ENCODE measurements around the gene PIK3CA. TPM values are rescaled to one million over a fixed set of nuclear protein-coding genes. Genes with fewer than 3 reads are reported as not detected.
A peak's percentile ranks its signal among the peaks of the same experiment; 100 is the strongest.
"Not testable (repeated sequence)": the region's sequence is repeated elsewhere in the genome, so short reads cannot be mapped to it uniquely, and the experiment has no call there.

PIK3CA gene
- total RNA-seq, 2 donors from 2014 or later, result 6.3 to 11.7 TPM

DNA sequence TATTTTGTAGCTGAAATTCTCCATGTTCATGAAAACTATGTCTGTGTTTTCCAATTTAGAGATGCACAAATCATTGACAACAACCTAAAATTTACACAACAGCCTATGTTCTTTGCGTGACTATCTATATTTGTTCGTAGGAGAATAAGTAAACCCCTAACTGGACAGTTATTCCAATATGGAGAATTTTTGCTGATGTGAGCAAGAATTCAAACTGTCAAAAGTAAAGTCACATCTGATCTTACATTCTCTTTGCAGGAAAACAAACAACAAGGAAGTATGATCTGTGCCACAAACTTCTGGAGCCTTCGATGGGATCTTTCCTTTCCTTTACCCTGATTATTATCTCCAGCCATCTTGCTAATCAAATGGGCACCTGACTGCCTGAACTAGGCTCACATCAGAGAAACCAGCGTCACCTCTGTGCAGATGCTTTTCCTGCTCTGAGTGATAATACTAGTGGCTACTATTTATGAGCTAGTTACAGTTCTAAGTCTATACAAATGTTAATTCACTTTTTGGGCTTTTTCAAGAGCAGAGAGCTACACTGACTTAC lies 121.1 kb downstream of the PIK3CA start:
- Histone ChIP-seq H3K4me3 (no peak overlapping the region), H3K9me3 (no peaks in the 10 kb centered on the region), H3K4me1 (no peaks in the 10 kb centered on the region), H3K27me3 (no peaks in the 10 kb centered on the region), H3K27ac (no peak overlapping the region), H3K36me3 (replicated peaks in 1 of 2; ENCODE audit: insufficient read depth in 1 of 2, low read depth in 2 of 2) (no peaks in the 10 kb centered on the region)
- intact Hi-C loops (cut with DNase I), result no loop called here
- TF ChIP-seq, protein P1, sequence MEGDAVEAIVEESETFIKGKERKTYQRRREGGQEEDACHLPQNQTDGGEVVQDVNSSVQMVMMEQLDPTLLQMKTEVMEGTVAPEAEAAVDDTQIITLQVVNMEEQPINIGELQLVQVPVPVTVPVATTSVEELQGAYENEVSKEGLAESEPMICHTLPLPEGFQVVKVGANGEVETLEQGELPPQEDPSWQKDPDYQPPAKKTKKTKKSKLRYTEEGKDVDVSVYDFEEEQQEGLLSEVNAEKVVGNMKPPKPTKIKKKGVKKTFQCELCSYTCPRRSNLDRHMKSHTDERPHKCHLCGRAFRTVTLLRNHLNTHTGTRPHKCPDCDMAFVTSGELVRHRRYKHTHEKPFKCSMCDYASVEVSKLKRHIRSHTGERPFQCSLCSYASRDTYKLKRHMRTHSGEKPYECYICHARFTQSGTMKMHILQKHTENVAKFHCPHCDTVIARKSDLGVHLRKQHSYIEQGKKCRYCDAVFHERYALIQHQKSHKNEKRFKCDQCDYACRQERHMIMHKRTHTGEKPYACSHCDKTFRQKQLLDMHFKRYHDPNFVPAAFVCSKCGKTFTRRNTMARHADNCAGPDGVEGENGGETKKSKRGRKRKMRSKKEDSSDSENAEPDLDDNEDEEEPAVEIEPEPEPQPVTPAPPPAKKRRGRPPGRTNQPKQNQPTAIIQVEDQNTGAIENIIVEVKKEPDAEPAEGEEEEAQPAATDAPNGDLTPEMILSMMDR (IDR thresholded peaks at IDR 0.05), result no peak
- no peak for TF ChIP-seq POLR2A (IDR thresholded peaks at IDR 0.05)
- no peak for ATAC-seq
- no peak for DNase-seq
- 58 to 67% methylated on average over 4 of the region's 4 CpGs for WGBS, 2 donors

DNA sequence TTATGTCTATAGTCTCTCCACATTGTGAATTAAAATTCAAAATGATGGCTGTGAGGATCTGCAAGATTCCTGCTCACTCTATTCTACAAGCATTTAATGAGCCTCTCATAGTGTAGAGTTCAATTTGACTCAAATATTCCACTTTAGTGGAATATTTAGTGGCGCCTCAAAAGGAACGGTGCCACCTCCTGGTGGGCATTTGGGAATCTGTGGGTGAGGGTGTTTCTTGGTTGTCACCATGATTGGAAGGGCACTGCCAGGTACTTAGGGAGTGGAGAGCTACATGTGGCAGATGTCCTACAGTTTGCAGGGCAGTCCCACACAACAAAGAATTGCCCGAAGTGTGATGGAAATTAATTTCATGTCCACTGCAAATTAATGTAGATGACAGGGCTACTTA lies 124.2 kb downstream of the PIK3CA start:
- no peaks in the 10 kb centered on the region for H3K9me3 ChIP-seq
- 69 to 79% methylated on average over 3 of the region's 3 CpGs for WGBS, 2 donors

DNA sequence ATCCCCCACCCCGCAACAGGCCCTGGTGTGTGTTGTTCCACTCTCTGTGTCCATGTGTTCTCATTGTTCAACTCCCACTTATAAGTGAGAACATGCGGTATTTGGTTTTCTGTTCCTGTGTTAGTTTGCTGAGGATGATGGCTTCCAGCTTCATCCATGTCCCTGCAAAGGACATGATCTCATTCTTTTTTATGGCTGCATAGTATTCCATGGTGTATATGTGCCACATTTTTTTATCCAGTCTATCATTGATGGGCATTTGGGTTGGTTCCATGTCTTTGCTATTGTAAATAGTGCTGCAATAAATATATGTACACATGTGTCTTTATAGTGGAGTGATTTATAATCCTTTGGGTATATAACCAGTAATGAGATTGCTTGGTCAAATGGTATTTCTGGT lies 126.3 kb downstream of the PIK3CA start:
- WGBS, 2 donors, result 82 to 98% methylated on average over 2 of the region's 2 CpGs
- H3K27me3 ChIP-seq; intact Hi-C loops (cut with DNase I): not testable (repeated sequence)

More for the DNA sequence above, 124.2 kb downstream of the PIK3CA start:
- H3K27ac ChIP-seq, result no peak overlapping the region
- H3K4me3 ChIP-seq, result no peak overlapping the region
- H3K4me1 ChIP-seq, result no peaks in the 10 kb centered on the region
- DNase-seq (peak in 1 of 4 donors; percentile 16), ATAC-seq (no peak)
- H3K27me3 ChIP-seq, result no peaks in the 10 kb centered on the region
- TF ChIP-seq, protein P1 (IDR thresholded peaks at IDR 0.05), result peak in 4 of 7 experiments; percentile 15 to 20 (median 16)
- TF ChIP-seq POLR2A (IDR thresholded peaks at IDR 0.05), result no peak
- H3K36me3 ChIP-seq (replicated peaks in 1 of 2; ENCODE audit: insufficient read depth in 1 of 2, low read depth in 2 of 2), result no peaks in the 10 kb centered on the region
- intact Hi-C loops (cut with DNase I), result no loop called here

DNA sequence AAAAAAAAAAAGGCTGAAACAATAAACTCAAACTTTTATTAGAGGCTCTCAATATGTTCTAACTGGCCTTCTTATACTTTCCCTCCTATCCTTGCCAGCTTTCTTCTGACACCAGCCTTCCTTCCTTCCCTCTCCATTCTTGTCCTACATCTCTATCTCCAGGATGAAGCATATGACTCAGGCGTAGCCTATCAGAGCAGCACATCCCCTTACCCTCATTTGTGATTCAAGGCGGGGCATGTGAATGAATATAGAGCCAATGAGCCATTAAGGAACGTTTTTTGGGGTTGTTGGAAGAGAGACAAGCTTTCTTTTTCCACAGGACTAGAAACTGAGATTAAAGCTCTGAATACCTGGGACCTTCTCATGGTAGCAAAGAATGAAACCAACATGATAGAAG lies 127.8 kb downstream of the PIK3CA start:
- DNase-seq, result no peak
- WGBS, 2 donors, result 51 to 63% methylated on average over 3 of the region's 3 CpGs
- intact Hi-C loops (cut with DNase I), result no loop called here

More for the DNA sequence above, 126.3 kb downstream of the PIK3CA start:
- not testable (repeated sequence) for H3K36me3 ChIP-seq (replicated peaks in 1 of 2; ENCODE audit: insufficient read depth in 1 of 2, low read depth in 2 of 2); H3K27ac ChIP-seq; ATAC-seq; H3K4me3 ChIP-seq; H3K4me1 ChIP-seq; DNase-seq; H3K9me3 ChIP-seq

DNA sequence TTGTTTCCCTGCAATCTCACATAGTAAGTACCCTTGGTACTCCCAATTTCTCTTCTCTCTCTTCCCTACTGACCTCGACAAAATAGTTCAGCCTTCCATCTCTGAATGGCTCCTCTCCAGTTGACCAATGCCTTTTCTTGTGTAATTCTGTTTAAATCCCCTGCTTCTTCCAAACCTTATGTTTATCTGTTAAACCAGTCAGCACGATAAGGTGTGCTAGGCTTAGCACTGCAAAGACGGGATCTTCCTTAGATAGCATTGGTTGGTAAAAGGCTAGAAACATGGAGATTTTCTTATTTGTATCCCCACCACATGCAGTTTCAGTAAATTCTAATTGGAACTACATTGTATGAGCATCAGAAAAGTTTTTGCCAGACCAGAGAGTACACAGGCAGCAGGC lies 128.6 kb downstream of the PIK3CA start:
- Histone ChIP-seq H3K27me3 (no peaks in the 10 kb centered on the region), H3K9me3 (no peaks in the 10 kb centered on the region), H3K27ac (no peak overlapping the region), H3K4me1 (no peaks in the 10 kb centered on the region), H3K4me3 (no peak overlapping the region), H3K36me3 (replicated peaks in 1 of 2; ENCODE audit: insufficient read depth in 1 of 2, low read depth in 2 of 2) (no peaks in the 10 kb centered on the region)
- 63 to 85% methylated on average over 3 of the region's 3 CpGs for WGBS, 2 donors
- ATAC-seq, result no peak
- intact Hi-C loops (cut with DNase I), result no loop called here
- TF ChIP-seq, protein P1 (IDR thresholded peaks at IDR 0.05), result no peak
- no peak for TF ChIP-seq POLR2A (IDR thresholded peaks at IDR 0.05)
- DNase-seq, result no peak

More for the DNA sequence above, 127.8 kb downstream of the PIK3CA start:
- no peaks in the 10 kb centered on the region for H3K9me3 ChIP-seq
- ATAC-seq, result no peak
- no peaks in the 10 kb centered on the region for H3K27me3 ChIP-seq
- TF ChIP-seq POLR2A (IDR thresholded peaks at IDR 0.05), result no peak
- TF ChIP-seq, protein P1 (IDR thresholded peaks at IDR 0.05), result no peak
- no peaks in the 10 kb centered on the region for H3K36me3 ChIP-seq (replicated peaks in 1 of 2; ENCODE audit: insufficient read depth in 1 of 2, low read depth in 2 of 2)
- no peak overlapping the region for H3K4me3 ChIP-seq
- no peak overlapping the region for H3K27ac ChIP-seq
- H3K4me1 ChIP-seq, result no peaks in the 10 kb centered on the region
